ENCODE results near the gene VLDLR.

VLDLR gene

GRCh38 chr9:2611961-2612360 lies 9.6 kb upstream of the VLDLR start:
- Histone ChIP-seq H3K4me3 (ENCODE audit: insufficient read depth in 1 of 2, low read depth in 1 of 2, low read length in 2 of 2) (no peak overlapping the region), H3K23ac (ENCODE audit: low read length in 2 of 2) (no peak overlapping the region), H3K27me3 (ENCODE audit: control insufficient read depth in 1 of 2, insufficient read depth in 1 of 2, low read length in 2 of 2) (peaks cover 0 to 5% of the 10 kb centered on the region in 2 experiments), H4K8ac (ENCODE audit: low read length) (no peak overlapping the region), H2BK15ac (ENCODE audit: low read depth, poor library complexity, severe bottlenecking) (no peak overlapping the region), H3K9ac (ENCODE audit: low read length) (no peak overlapping the region), H3K4ac (ENCODE audit: low read depth in 1 of 2, low read length in 2 of 2) (no peak overlapping the region), H3K79me1 (replicated peaks; ENCODE audit: low read length, poor library complexity, severe bottlenecking) (no peaks in the 10 kb centered on the region), H4K91ac (ENCODE audit: low read length) (no peak overlapping the region), H3K14ac (ENCODE audit: low read length in 2 of 2) (no peak overlapping the region), H2BK12ac (ENCODE audit: low read length in 2 of 2) (no peak overlapping the region), H3K4me1 (ENCODE audit: control insufficient read depth, insufficient read depth, low read depth, low read length) (no peaks in the 10 kb centered on the region), H3K36me3 (ENCODE audit: control insufficient read depth in 1 of 2, insufficient read depth in 2 of 2, low read depth in 1 of 2, low read length in 2 of 2) (no peaks in the 10 kb centered on the region), H2BK120ac (ENCODE audit: low read depth, low read length) (no peak overlapping the region), H3K9me3 (ENCODE audit: control insufficient read depth, low read length) (no peaks in the 10 kb centered on the region), H3K4me2 (ENCODE audit: low read length, poor library complexity, severe bottlenecking) (no peak overlapping the region), H3K18ac (ENCODE audit: low read depth in 1 of 2, low read length in 2 of 2) (no peak overlapping the region), H2BK5ac (ENCODE audit: low read depth, low read length, poor library complexity, severe bottlenecking) (no peak overlapping the region), H3K27ac (ENCODE audit: low read length, poor library complexity, severe bottlenecking) (no peak overlapping the region), H2AK5ac (ENCODE audit: low read length, severe bottlenecking) (no peak overlapping the region), H2AFZ (ENCODE audit: low read depth, low read length) (no peak overlapping the region)
- 20% methylated on average over 1 of the region's 2 CpGs for WGBS
- no peak for DNase-seq

GRCh38 chr9:2613730-2614271 lies 7.8 kb upstream of the VLDLR start:
- 70% methylated on average over 3 of the region's 3 CpGs for WGBS
- H3K4me3 ChIP-seq (ENCODE audit: insufficient read depth in 1 of 2, low read depth in 1 of 2, low read length in 2 of 2) = no peak overlapping the region
- H3K4me1 ChIP-seq (ENCODE audit: control insufficient read depth, insufficient read depth, low read depth, low read length) = no peaks in the 10 kb centered on the region
- H3K23ac ChIP-seq (ENCODE audit: low read length in 2 of 2) = no peak overlapping the region
- no peak overlapping the region for H3K9ac ChIP-seq (ENCODE audit: low read length)
- H3K36me3 ChIP-seq (ENCODE audit: control insufficient read depth in 1 of 2, insufficient read depth in 2 of 2, low read depth in 1 of 2, low read length in 2 of 2) = no peaks in the 10 kb centered on the region
- no peak overlapping the region for H3K4ac ChIP-seq (ENCODE audit: low read depth in 1 of 2, low read length in 2 of 2)
- H2AK5ac ChIP-seq (ENCODE audit: low read length, severe bottlenecking) = no peak overlapping the region
- no peak overlapping the region for H3K27ac ChIP-seq (ENCODE audit: low read length, poor library complexity, severe bottlenecking)
- no peak for DNase-seq
- no peak overlapping the region for H2BK15ac ChIP-seq (ENCODE audit: low read depth, poor library complexity, severe bottlenecking)
- H3K14ac ChIP-seq (ENCODE audit: low read length in 2 of 2) = no peak overlapping the region
- H2BK12ac ChIP-seq (ENCODE audit: low read length in 2 of 2) = no peak overlapping the region
- no peaks in the 10 kb centered on the region for H3K79me1 ChIP-seq (replicated peaks; ENCODE audit: low read length, poor library complexity, severe bottlenecking)
- H2BK5ac ChIP-seq (ENCODE audit: low read depth, low read length, poor library complexity, severe bottlenecking) = no peak overlapping the region
- H3K27me3 ChIP-seq (ENCODE audit: control insufficient read depth in 1 of 2, insufficient read depth in 1 of 2, low read length in 2 of 2) = no peaks in the 10 kb centered on the region
- H3K9me3 ChIP-seq (ENCODE audit: control insufficient read depth, low read length) = no peaks in the 10 kb centered on the region
- H2AFZ ChIP-seq (ENCODE audit: low read depth, low read length) = no peak overlapping the region
- no peak overlapping the region for H3K18ac ChIP-seq (ENCODE audit: low read depth in 1 of 2, low read length in 2 of 2)
- no peak overlapping the region for H2BK120ac ChIP-seq (ENCODE audit: low read depth, low read length)
- no peak overlapping the region for H4K8ac ChIP-seq (ENCODE audit: low read length)
- H3K4me2 ChIP-seq (ENCODE audit: low read length, poor library complexity, severe bottlenecking) = no peak overlapping the region
- H4K91ac ChIP-seq (ENCODE audit: low read length) = no peak overlapping the region

- Histone ChIP-seq H3K18ac (ENCODE audit: low read depth in 1 of 2, low read length in 2 of 2) (no peak overlapping the region), H3K23ac (ENCODE audit: low read length in 2 of 2) (no peak overlapping the region), H3K4me1 (ENCODE audit: control insufficient read depth, insufficient read depth, low read depth, low read length) (no peaks in the 10 kb centered on the region), H2BK12ac (ENCODE audit: low read length in 2 of 2) (no peak overlapping the region), H4K8ac (ENCODE audit: low read length) (no peak overlapping the region), H3K27me3 (ENCODE audit: control insufficient read depth in 1 of 2, insufficient read depth in 1 of 2, low read length in 2 of 2) (peaks cover 6 to 13% of the 10 kb centered on the region in 2 experiments), H3K9ac (ENCODE audit: low read length) (no peak overlapping the region), H2BK15ac (ENCODE audit: low read depth, poor library complexity, severe bottlenecking) (no peak overlapping the region), H4K91ac (ENCODE audit: low read length) (no peak overlapping the region), H3K79me1 (replicated peaks; ENCODE audit: low read length, poor library complexity, severe bottlenecking) (no peaks in the 10 kb centered on the region), H3K27ac (ENCODE audit: low read length, poor library complexity, severe bottlenecking) (no peak overlapping the region), H3K9me3 (ENCODE audit: control insufficient read depth, low read length) (no peaks in the 10 kb centered on the region), H2BK5ac (ENCODE audit: low read depth, low read length, poor library complexity, severe bottlenecking) (no peak overlapping the region), H2AK5ac (ENCODE audit: low read length, severe bottlenecking) (no peak overlapping the region), H3K36me3 (ENCODE audit: control insufficient read depth in 1 of 2, insufficient read depth in 2 of 2, low read depth in 1 of 2, low read length in 2 of 2) (no peaks in the 10 kb centered on the region), H2BK120ac (ENCODE audit: low read depth, low read length) (no peak overlapping the region), H3K4me3 (ENCODE audit: insufficient read depth in 1 of 2, low read depth in 1 of 2, low read length in 2 of 2) (no peak overlapping the region), H3K14ac (ENCODE audit: low read length in 2 of 2) (no peak overlapping the region), H3K4ac (ENCODE audit: low read depth in 1 of 2, low read length in 2 of 2) (no peak overlapping the region), H2AFZ (ENCODE audit: low read depth, low read length) (no peak overlapping the region), H3K4me2 (ENCODE audit: low read length, poor library complexity, severe bottlenecking) (no peak overlapping the region)
- 83% methylated on average over 7 of the region's 7 CpGs for WGBS
- no peak for DNase-seq
Observed at GRCh38 chr9:2615497-2615896, 6.1 kb upstream of the VLDLR start.

GRCh38 chr9:2616692-2617377 lies 4.8 kb upstream of the VLDLR start:
- Histone ChIP-seq H4K8ac (ENCODE audit: low read length) (no peak overlapping the region), H3K4me3 (ENCODE audit: insufficient read depth in 1 of 2, low read depth in 1 of 2, low read length in 2 of 2) (no peak overlapping the region), H2BK5ac (ENCODE audit: low read depth, low read length, poor library complexity, severe bottlenecking) (no peak overlapping the region), H3K18ac (ENCODE audit: low read depth in 1 of 2, low read length in 2 of 2) (no peak overlapping the region), H2BK120ac (ENCODE audit: low read depth, low read length) (no peak overlapping the region), H3K4ac (ENCODE audit: low read depth in 1 of 2, low read length in 2 of 2) (no peak overlapping the region), H3K14ac (ENCODE audit: low read length in 2 of 2) (no peak overlapping the region), H3K4me2 (ENCODE audit: low read length, poor library complexity, severe bottlenecking) (no peak overlapping the region), H4K91ac (ENCODE audit: low read length) (no peak overlapping the region), H2BK12ac (ENCODE audit: low read length in 2 of 2) (no peak overlapping the region), H2AFZ (ENCODE audit: low read depth, low read length) (no peak overlapping the region), H3K9ac (ENCODE audit: low read length) (no peak overlapping the region), H2BK15ac (ENCODE audit: low read depth, poor library complexity, severe bottlenecking) (no peak overlapping the region), H3K36me3 (ENCODE audit: control insufficient read depth in 1 of 2, insufficient read depth in 2 of 2, low read depth in 1 of 2, low read length in 2 of 2) (no peaks in the 10 kb centered on the region), H3K23ac (ENCODE audit: low read length in 2 of 2) (no peak overlapping the region), H3K79me1 (replicated peaks; ENCODE audit: low read length, poor library complexity, severe bottlenecking) (no peaks in the 10 kb centered on the region), H2AK5ac (ENCODE audit: low read length, severe bottlenecking) (no peak overlapping the region), H3K9me3 (ENCODE audit: control insufficient read depth, low read length) (no peaks in the 10 kb centered on the region), H3K4me1 (ENCODE audit: control insufficient read depth, insufficient read depth, low read depth, low read length) (peaks cover 4% of the 10 kb centered on the region), H3K27ac (ENCODE audit: low read length, poor library complexity, severe bottlenecking) (no peak overlapping the region), H3K27me3 (ENCODE audit: control insufficient read depth in 1 of 2, insufficient read depth in 1 of 2, low read length in 2 of 2) (peaks cover 12 to 14% of the 10 kb centered on the region in 2 experiments)
- DNase-seq = no peak
- WGBS = 87% methylated on average over 4 of the region's 4 CpGs
